H9 (cell line): ENCODE results near the gene USP8. TPM values are rescaled to one million over a fixed set of nuclear protein-coding genes. Genes with fewer than 3 reads are reported as not detected.

Experiments used
- DNase-seq: peaks from one replicate; pipeline ENCODE4 v3.0.0-alpha.2; 2017
- H2AFZ ChIP-seq: one replicate; pipeline ENCODE4 v1.6.1; 2013; ENCODE audit warnings: mild to moderate bottlenecking, low read length, control low read depth, moderate library complexity
- H2AK5ac ChIP-seq: 2 replicates; pipeline ENCODE4 v1.6.1; 2013; ENCODE audit warnings: low read length, control low read depth, mixed read lengths; ENCODE audit not compliant: insufficient read length
- H2BK120ac ChIP-seq: one replicate; pipeline ENCODE4 v1.6.1; 2013; ENCODE audit warnings: low read depth, mild to moderate bottlenecking, low read length, control low read depth, inconsistent platforms; ENCODE audit not compliant: poor library complexity, severe bottlenecking
- H2BK12ac ChIP-seq: 2 replicates; pipeline ENCODE4 v1.6.1; 2013; ENCODE audit warnings: low read length, control low read depth, mixed read lengths, low read depth; ENCODE audit not compliant: insufficient read length
- H2BK15ac ChIP-seq: 2 replicates; pipeline ENCODE4 v1.6.1; 2013; ENCODE audit warnings: low read depth, low read length, control low read depth
- H2BK20ac ChIP-seq: one replicate; pipeline ENCODE4 v1.6.1; 2013; ENCODE audit warnings: low read depth, mild to moderate bottlenecking, low read length, control low read depth, inconsistent platforms; ENCODE audit not compliant: poor library complexity, severe bottlenecking
- H2BK5ac ChIP-seq: 2 replicates; pipeline ENCODE4 v1.6.1; 2013; ENCODE audit warnings: low read length, control low read depth, mixed read lengths; ENCODE audit not compliant: insufficient read length
- H3K14ac ChIP-seq: 2 replicates; pipeline ENCODE4 v1.6.1; 2013; ENCODE audit warnings: low read length, control low read depth; ENCODE audit not compliant: insufficient read depth
- H3K18ac ChIP-seq: 2 replicates; pipeline ENCODE4 v1.6.1; 2013; ENCODE audit warnings: low read depth, mild to moderate bottlenecking, mixed read lengths, low read length, control low read depth; ENCODE audit not compliant: insufficient read length
- H3K23ac ChIP-seq: 2 replicates; pipeline ENCODE4 v1.6.1; 2013; ENCODE audit warnings: low read length, control low read depth, mixed read lengths, low read depth; ENCODE audit not compliant: insufficient read length
- H3K23me2 ChIP-seq: 2 replicates; pipeline ENCODE4 v1.6.1; 2013; ENCODE audit warnings: low read depth, mild to moderate bottlenecking, mixed read lengths, low read length, control low read depth; ENCODE audit not compliant: insufficient read length, poor library complexity, severe bottlenecking
- H3K27ac ChIP-seq: 2 replicates; pipeline ENCODE4 v1.5.1; 2013; ENCODE audit warnings: low read length, control low read depth, mixed read lengths, low read depth; ENCODE audit not compliant: insufficient read length
- H3K27me3 ChIP-seq: 2 replicates; pipeline ENCODE4 v1.6.1; 2013; ENCODE audit warnings: low read length, control low read depth, inconsistent platforms; ENCODE audit not compliant: insufficient read depth
- H3K4ac ChIP-seq: 2 replicates; pipeline ENCODE4 v1.6.1; 2013; ENCODE audit warnings: low read depth, mild to moderate bottlenecking, control low read depth, inconsistent platforms, low read length, moderate library complexity
- H3K4me1 ChIP-seq: 2 replicates; pipeline ENCODE4 v1.6.1; 2013; ENCODE audit warnings: low read length, control low read depth, inconsistent platforms; ENCODE audit not compliant: insufficient read depth
- H3K4me2 ChIP-seq: 2 replicates; pipeline ENCODE4 v1.6.1; 2013; ENCODE audit warnings: low read length, control low read depth, mixed read lengths; ENCODE audit not compliant: insufficient read length, insufficient read depth
- H3K56ac ChIP-seq: 2 replicates; pipeline ENCODE4 v1.6.1; 2013; ENCODE audit warnings: low read depth, mild to moderate bottlenecking, mixed read lengths, low read length, control low read depth; ENCODE audit not compliant: insufficient read length
- H3K79me1 ChIP-seq: 2 replicates; pipeline ENCODE4 v1.6.1; 2013; ENCODE audit warnings: low read depth, mild to moderate bottlenecking, moderate library complexity, low read length, control low read depth, inconsistent platforms; ENCODE audit not compliant: insufficient read depth, poor library complexity, severe bottlenecking
- H3K79me2 ChIP-seq: 2 replicates; pipeline ENCODE4 v1.6.1; 2013; ENCODE audit warnings: low read length, control low read depth, inconsistent platforms; ENCODE audit not compliant: insufficient read depth
- H3K9ac ChIP-seq: 2 replicates; pipeline ENCODE4 v1.6.1; 2013; ENCODE audit warnings: low read length, control low read depth, mixed read lengths; ENCODE audit not compliant: insufficient read length; ENCODE audit errors: extremely low read depth
- H3K9me3 ChIP-seq: one replicate; pipeline ENCODE4 v1.6.1; 2013; ENCODE audit warnings: low read depth, low read length, inconsistent platforms; ENCODE audit not compliant: control insufficient read depth
- H3T11ph ChIP-seq: one replicate; pipeline ENCODE4 v1.6.1; 2013; ENCODE audit warnings: mild to moderate bottlenecking, low read length, control low read depth, inconsistent platforms
- H4K20me1 ChIP-seq: one replicate; pipeline ENCODE4 v1.6.1; 2013; ENCODE audit not compliant: control insufficient read depth, insufficient read length, insufficient read depth
- H4K5ac ChIP-seq: 2 replicates; pipeline ENCODE4 v1.6.1; 2013; ENCODE audit warnings: low read depth, mild to moderate bottlenecking, mixed read lengths, low read length, control low read depth; ENCODE audit not compliant: insufficient read length
- H4K8ac ChIP-seq: replicated peaks from 2 replicates; pipeline ENCODE4 v1.6.1; 2013; ENCODE audit warnings: low read length, control low read depth, mixed read lengths, low read depth; ENCODE audit not compliant: insufficient read length
- H4K91ac ChIP-seq: 2 replicates; pipeline ENCODE4 v1.6.1; 2013; ENCODE audit warnings: low read depth, mild to moderate bottlenecking, moderate library complexity, mixed read lengths, low read length, control low read depth; ENCODE audit not compliant: insufficient read length
- H3K27ac Mint-ChIP-seq, 3 experiments: 2 replicates in 2 of 3; 3 replicates in 1 of 3; pipeline ENCODE4 v1.8.0; 2020 to 2021; ENCODE audit warnings: mixed read lengths in 3 of 3, mild to moderate bottlenecking in 1 of 3, moderate library complexity in 1 of 3
- H3K27me3 Mint-ChIP-seq: 2 replicates; pipeline ENCODE4 v1.8.0; 2021; ENCODE audit warnings: low read depth, mild to moderate bottlenecking, moderate library complexity, mixed read lengths
- H3K36me3 Mint-ChIP-seq, 3 experiments: 2 replicates in 2 of 3; 3 replicates in 1 of 3; pipeline ENCODE4 v1.8.0; 2020 to 2021; ENCODE audit warnings: low read depth in 3 of 3, mixed read lengths in 3 of 3; ENCODE audit not compliant: insufficient read depth in 1 of 3
- H3K4me1 Mint-ChIP-seq, 2 experiments: 2 replicates each; pipeline ENCODE4 v1.8.0; 2020; ENCODE audit warnings: mixed read lengths in 2 of 2
- H3K4me3 Mint-ChIP-seq, 2 experiments: 2 replicates in 1 of 2; 3 replicates in 1 of 2; pipeline ENCODE4 v1.8.0; 2020 to 2021; ENCODE audit warnings: mild to moderate bottlenecking in 2 of 2, mixed read lengths in 2 of 2, moderate library complexity in 1 of 2
- H3K9me3 Mint-ChIP-seq, 2 experiments: 2 replicates in 1 of 2; 3 replicates in 1 of 2; pipeline ENCODE4 v1.8.0; 2020; ENCODE audit warnings: mild to moderate bottlenecking in 2 of 2, mixed read lengths in 2 of 2, moderate library complexity in 1 of 2
- WGBS: extraction: QIAGEN DNeasy Blood & Tissue Kit; methylation state at CpG from one replicate; pipeline ENCODE4 v1.1.7; 2013; ENCODE audit warnings: missing lambda C conversion rate, low lambda C conversion rate, mixed read lengths; ENCODE audit not compliant: insufficient read length; ENCODE audit errors: extremely low coverage; 5-methylcytosine and 5-hydroxymethylcytosine counted together
- total RNA-seq: library from RNA; stranded (reverse); gene quantifications from 2 replicates; pipeline ENCODE4 v1.2.1, GENCODE V29; 2021
- TF ChIP-seq, protein P1 (sequence below): fragments of 200-600 bp; sonication (generic); conservative IDR thresholded peaks from 3 replicates; pipeline ENCODE4 v1.8.0; 2021; ENCODE audit warnings: antibody characterized with exemption, mild to moderate bottlenecking

USP8 gene
- total RNA-seq, 1 experiment from 2014 or later = 67.1 TPM

DNA sequence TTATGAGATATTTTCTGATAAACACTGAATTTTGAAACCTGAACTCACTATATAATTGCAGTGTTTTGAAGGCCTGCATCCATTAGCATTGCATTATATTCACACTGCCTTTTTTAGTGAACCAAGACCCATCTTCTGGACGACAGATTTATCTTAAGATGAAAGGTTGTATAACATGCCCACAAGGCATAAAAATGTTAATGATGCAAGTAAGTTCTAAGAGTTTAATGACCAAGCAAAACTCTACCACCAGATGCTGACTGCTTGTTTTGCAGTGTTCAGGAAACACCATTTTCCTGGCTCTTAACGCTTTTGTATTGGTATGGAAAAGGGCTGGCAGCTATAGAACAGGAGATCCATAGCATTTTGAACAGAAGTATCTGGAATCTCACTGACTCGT, 76.1 kb downstream of the USP8 start:
- H3K56ac ChIP-seq = no peak overlapping the region
- no peak overlapping the region for H4K5ac ChIP-seq
- no peaks in the 10 kb centered on the region for H3K9me3 ChIP-seq
- H3K4ac ChIP-seq = no peak overlapping the region
- Mint-ChIP-seq H3K4me3 (no peak overlapping the region), H3K36me3 (peaks cover 18 to 44% (median 31%) of the 10 kb centered on the region in 3 experiments; a peak in 6 of 7 replicates), H3K9me3 (no peaks in the 10 kb centered on the region), H3K4me1 (peaks cover 0 to 2% of the 10 kb centered on the region in 2 experiments; a peak in 1 of 4 replicates), H3K27me3 (no peaks in the 10 kb centered on the region), H3K27ac (no peak overlapping the region)
- no peaks in the 10 kb centered on the region for H3K79me2 ChIP-seq
- H4K91ac ChIP-seq = no peak overlapping the region
- H3K4me2 ChIP-seq = no peak overlapping the region
- no peak overlapping the region for H3K14ac ChIP-seq
- H3T11ph ChIP-seq = no peak overlapping the region
- no peaks in the 10 kb centered on the region for H3K23me2 ChIP-seq
- H2BK20ac ChIP-seq = no peak overlapping the region
- WGBS = no CpG with 5 or more reads among the region's 3 CpGs
- H3K27me3 ChIP-seq = no peaks in the 10 kb centered on the region
- DNase-seq = no peak
- no peaks in the 10 kb centered on the region for H3K4me1 ChIP-seq
- H2BK15ac ChIP-seq = no peak overlapping the region
- H3K79me1 ChIP-seq = no peaks in the 10 kb centered on the region
- no peak overlapping the region for H2AK5ac ChIP-seq
- H2BK5ac ChIP-seq = no peak overlapping the region
- no peak overlapping the region for H3K18ac ChIP-seq
- no peak overlapping the region for H2BK12ac ChIP-seq
- no peaks in the 10 kb centered on the region for H4K20me1 ChIP-seq
- TF ChIP-seq, protein P1, sequence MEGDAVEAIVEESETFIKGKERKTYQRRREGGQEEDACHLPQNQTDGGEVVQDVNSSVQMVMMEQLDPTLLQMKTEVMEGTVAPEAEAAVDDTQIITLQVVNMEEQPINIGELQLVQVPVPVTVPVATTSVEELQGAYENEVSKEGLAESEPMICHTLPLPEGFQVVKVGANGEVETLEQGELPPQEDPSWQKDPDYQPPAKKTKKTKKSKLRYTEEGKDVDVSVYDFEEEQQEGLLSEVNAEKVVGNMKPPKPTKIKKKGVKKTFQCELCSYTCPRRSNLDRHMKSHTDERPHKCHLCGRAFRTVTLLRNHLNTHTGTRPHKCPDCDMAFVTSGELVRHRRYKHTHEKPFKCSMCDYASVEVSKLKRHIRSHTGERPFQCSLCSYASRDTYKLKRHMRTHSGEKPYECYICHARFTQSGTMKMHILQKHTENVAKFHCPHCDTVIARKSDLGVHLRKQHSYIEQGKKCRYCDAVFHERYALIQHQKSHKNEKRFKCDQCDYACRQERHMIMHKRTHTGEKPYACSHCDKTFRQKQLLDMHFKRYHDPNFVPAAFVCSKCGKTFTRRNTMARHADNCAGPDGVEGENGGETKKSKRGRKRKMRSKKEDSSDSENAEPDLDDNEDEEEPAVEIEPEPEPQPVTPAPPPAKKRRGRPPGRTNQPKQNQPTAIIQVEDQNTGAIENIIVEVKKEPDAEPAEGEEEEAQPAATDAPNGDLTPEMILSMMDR = no peak
- no peak overlapping the region for H4K8ac ChIP-seq
- no peak overlapping the region for H3K23ac ChIP-seq
- no peak overlapping the region for H3K9ac ChIP-seq
- H3K27ac ChIP-seq = no peak overlapping the region
- no peak overlapping the region for H2AFZ ChIP-seq
- H2BK120ac ChIP-seq = no peak overlapping the region
